HEK293 (cell line): ENCODE data around the gene SAMD8.

ENCODE experiments used
- CTCF ChIP-seq: fragments of 450-650 bp; formaldehyde crosslinking; IDR thresholded peaks from 2 replicates; pipeline ENCODE4 v1.5.1; 2016; ENCODE audit warnings: missing biosample characterization, missing genetic modification characterization
- REPIN1 ChIP-seq: fragments of 450-650 bp; formaldehyde crosslinking; IDR thresholded peaks from 2 replicates; pipeline ENCODE4 v1.5.1; 2017; ENCODE audit warnings: missing biosample characterization, missing genetic modification characterization, low read depth
- REST ChIP-seq: fragments of 450-650 bp; formaldehyde crosslinking; IDR thresholded peaks from 2 replicates; pipeline ENCODE4 v1.5.1; 2016; ENCODE audit warnings: missing biosample characterization, missing genetic modification characterization
- ZFP3 ChIP-seq: fragments of 450-650 bp; formaldehyde crosslinking; IDR thresholded peaks from 2 replicates; pipeline ENCODE4 v1.5.1; 2016; ENCODE audit warnings: low read depth, missing biosample characterization, missing genetic modification characterization
- ZNF184 ChIP-seq: fragments of 450-650 bp; IDR thresholded peaks from 2 replicates; pipeline ENCODE4 v1.5.1; 2018; ENCODE audit warnings: missing biosample characterization, mild to moderate bottlenecking, missing genetic modification characterization
- ZNF324 ChIP-seq: fragments of 450-650 bp; formaldehyde crosslinking; IDR thresholded peaks from 2 replicates; pipeline ENCODE4 v1.5.1; 2016; ENCODE audit warnings: missing biosample characterization, missing genetic modification characterization
- ZNF549 ChIP-seq: fragments of 450-650 bp; IDR thresholded peaks from 2 replicates; pipeline ENCODE4 v1.5.1; 2018; ENCODE audit warnings: missing biosample characterization, missing genetic modification characterization, mild to moderate bottlenecking, inconsistent platforms, moderate library complexity
- ZNF645 ChIP-seq: fragments of 450-650 bp; formaldehyde crosslinking; IDR thresholded peaks from 2 replicates; pipeline ENCODE4; 2016; ENCODE audit warnings: missing biosample characterization, missing genetic modification characterization

GRCh38 chr10:75076348-75076747, 35.1 kb upstream of the SAMD8 start:
- TF ChIP-seq ZFP3 (tag by site-specific recombination) (no peak), ZNF549 (tag by site-specific recombination) (no peak), CTCF (tag by site-specific recombination) (no peak), ZNF184 (tag by site-specific recombination) (no peak), ZNF645 (no peak), REPIN1 (tag by site-specific recombination) (no peak), ZNF324 (no peak), REST (tag by site-specific recombination) (no peak)
